CMK (cell line): ENCODE data around the gene SLC6A11.

Experiments used
- DNase-seq: peaks from one replicate; pipeline ENCODE4 v3.0.0-alpha.2; 2010; ENCODE audit warnings: low read depth

Gene SLC6A11

GRCh38 chr3:10816019-10816862 is at the start of gene SLC6A11:
Gene SLC6A11, plus strand, starts transcription at chr3:10816228. Its CDS starts 38 bp downstream, at chr3:10816266.
- no peak for DNase-seq

GRCh38 chr3:10768708-10769394 is 47.2 kb upstream of the SLC6A11 start:
- no peak for DNase-seq

GRCh38 chr3:10770547-10770946 is 45.5 kb upstream of the SLC6A11 start:
- no peak for DNase-seq

GRCh38 chr3:10770981-10771380 is 45.0 kb upstream of the SLC6A11 start:
- DNase-seq = no peak

GRCh38 chr3:10771486-10772270 is 44.4 kb upstream of the SLC6A11 start:
- DNase-seq = no peak

GRCh38 chr3:10772271-10773161 is 43.5 kb upstream of the SLC6A11 start:
- no peak for DNase-seq

- DNase-seq = no peak
These were observed 41.8 kb upstream of the SLC6A11 start for GRCh38 chr3:10774129-10774670.

- DNase-seq = no peak
These were observed 41.2 kb upstream of the SLC6A11 start for GRCh38 chr3:10774825-10775224.

- no peak for DNase-seq
These were observed 40.8 kb upstream of the SLC6A11 start for GRCh38 chr3:10775259-10775658.

GRCh38 chr3:10775828-10776227 is 40.2 kb upstream of the SLC6A11 start:
- no peak for DNase-seq

- no peak for DNase-seq
These were observed 38.4 kb upstream of the SLC6A11 start for GRCh38 chr3:10777627-10778026.

GRCh38 chr3:10778492-10779292 is 37.3 kb upstream of the SLC6A11 start:
- DNase-seq = no peak

GRCh38 chr3:10779293-10779805 is 36.7 kb upstream of the SLC6A11 start:
- DNase-seq = no peak

- DNase-seq = no peak
These were observed 35.8 kb upstream of the SLC6A11 start for GRCh38 chr3:10780243-10780642.

- DNase-seq = no peak
These were observed 35.1 kb upstream of the SLC6A11 start for GRCh38 chr3:10780922-10781321.

GRCh38 chr3:10781981-10782380 is 34.0 kb upstream of the SLC6A11 start:
- no peak for DNase-seq

- DNase-seq = no peak
These were observed 32.4 kb upstream of the SLC6A11 start for GRCh38 chr3:10783360-10784351.

GRCh38 chr3:10786640-10787039 is 29.4 kb upstream of the SLC6A11 start:
- DNase-seq = no peak

GRCh38 chr3:10788451-10788850 is 27.6 kb upstream of the SLC6A11 start:
- DNase-seq = no peak
